Astrocyte (in vitro differentiated cells and primary cell): ENCODE measurements around the gene GATB.
A peak's percentile ranks its signal among the peaks of the same experiment; 100 is the strongest.

Experiments used
- CTCF ChIP-seq: IDR thresholded peaks from 2 replicates; pipeline ENCODE4 v1.5.1; 2011; ENCODE audit warnings: low read depth, mild to moderate bottlenecking, inconsistent platforms, low read length, moderate library complexity; ENCODE audit not compliant: insufficient read depth
- EZH2 ChIP-seq: IDR thresholded peaks from 2 replicates; pipeline ENCODE4 v1.6.1; 2012; ENCODE audit warnings: mild to moderate bottlenecking, low read length, inconsistent platforms; ENCODE audit not compliant: insufficient read depth

- TF ChIP-seq EZH2 (no peak), CTCF (peak; percentile 35)
These were observed at the start of gene GATB for GRCh38 chr4:151760712-151761661.
